Left hindlimb (tissue), 1 donor: Measurements from ENCODE around the gene NRDE2.
"Not testable (repeated sequence)": the region's sequence is repeated elsewhere in the genome, so short reads cannot be mapped to it uniquely, and the experiment has no call there.

Experiments
- DNase-seq: peaks from one replicate; pipeline ENCODE4 v3.0.0-alpha.2; 2018

Gene NRDE2

DNA sequence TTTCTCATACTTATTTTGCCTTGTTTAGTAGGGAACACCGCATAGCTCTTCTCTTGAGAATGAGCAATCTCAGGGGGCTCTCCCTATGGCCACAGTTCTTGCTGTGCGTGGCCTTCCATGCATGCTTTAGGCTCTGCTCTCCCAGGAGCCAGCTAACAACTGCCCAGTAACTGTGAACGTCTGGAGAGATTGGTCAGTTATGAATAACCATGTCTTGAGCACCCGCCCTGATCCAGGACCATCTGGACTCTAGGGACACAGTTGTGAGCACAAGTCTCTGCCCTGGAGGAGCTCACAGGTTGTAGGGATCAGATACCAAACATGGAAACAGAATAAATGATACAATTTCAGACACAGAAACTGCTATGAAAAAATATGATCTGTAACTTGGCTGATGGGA is 63.3 kb downstream of the NRDE2 start:
- no peak for DNase-seq

DNA sequence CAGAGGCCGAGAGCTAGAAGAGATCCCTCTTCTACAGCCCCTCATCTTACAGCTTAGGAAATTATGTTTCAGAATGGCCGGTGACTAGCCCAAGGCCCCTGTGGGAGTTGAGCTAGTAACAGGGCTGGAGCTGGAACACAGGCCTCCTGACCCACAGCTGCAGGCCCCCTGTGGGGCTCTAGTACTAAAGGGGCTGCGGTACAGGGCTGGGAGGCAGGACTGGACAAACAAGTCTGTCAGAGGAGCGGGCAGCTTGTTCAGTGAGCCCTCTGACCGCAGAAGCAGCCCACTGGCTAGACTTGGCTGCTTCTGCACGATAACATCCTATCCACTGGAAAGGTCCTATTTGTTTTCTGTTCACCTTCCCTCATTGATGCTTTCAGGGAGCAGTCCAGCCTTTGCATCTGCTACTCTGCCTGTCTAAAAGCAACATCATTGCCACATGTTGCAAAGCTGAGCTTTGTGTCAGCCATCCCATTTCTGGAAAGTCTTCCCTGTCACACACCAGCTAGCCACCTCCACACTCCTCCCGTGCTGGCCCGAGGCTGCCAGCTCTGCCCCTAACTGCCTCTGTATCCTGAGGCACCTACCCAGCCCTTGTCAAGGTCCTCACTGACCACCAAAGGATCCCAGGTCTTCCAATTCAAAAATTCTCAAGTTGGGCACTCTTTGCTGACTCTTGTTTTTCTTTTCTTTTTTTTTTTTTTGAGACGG is 65.1 kb downstream of the NRDE2 start:
- DNase-seq, result no peak

DNA sequence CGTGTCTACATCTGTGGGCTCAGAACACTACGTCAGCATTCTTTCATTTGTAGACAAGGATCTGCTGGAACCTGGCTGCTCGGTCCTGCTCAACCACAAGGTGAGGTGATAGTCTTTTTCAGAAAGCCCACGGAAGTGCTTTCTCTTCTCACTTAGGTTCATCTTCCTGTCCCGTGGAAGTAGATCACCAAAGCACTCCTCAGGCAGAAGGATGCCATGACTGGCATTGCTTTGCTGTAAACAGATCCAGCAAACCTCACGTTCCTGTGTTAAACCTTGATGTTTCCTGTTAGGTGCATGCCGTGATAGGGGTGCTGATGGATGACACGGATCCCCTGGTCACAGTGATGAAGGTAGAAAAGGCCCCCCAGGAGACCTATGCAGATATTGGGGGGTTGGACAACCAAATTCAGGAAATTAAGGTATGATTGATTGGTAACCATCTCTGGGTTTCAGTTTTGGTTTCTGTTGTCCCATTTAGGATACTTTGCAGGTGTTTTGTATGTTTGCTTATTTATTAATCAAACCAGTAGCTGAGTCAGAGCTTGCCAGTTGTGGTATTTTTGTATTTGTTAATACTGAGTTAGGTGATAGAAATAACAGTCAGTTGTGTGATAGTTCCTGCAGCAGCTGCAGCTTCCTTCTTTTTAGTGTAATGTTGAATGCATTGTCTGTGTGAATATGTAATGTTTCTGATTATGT is 67.8 kb downstream of the NRDE2 start:
- no peak for DNase-seq

DNA sequence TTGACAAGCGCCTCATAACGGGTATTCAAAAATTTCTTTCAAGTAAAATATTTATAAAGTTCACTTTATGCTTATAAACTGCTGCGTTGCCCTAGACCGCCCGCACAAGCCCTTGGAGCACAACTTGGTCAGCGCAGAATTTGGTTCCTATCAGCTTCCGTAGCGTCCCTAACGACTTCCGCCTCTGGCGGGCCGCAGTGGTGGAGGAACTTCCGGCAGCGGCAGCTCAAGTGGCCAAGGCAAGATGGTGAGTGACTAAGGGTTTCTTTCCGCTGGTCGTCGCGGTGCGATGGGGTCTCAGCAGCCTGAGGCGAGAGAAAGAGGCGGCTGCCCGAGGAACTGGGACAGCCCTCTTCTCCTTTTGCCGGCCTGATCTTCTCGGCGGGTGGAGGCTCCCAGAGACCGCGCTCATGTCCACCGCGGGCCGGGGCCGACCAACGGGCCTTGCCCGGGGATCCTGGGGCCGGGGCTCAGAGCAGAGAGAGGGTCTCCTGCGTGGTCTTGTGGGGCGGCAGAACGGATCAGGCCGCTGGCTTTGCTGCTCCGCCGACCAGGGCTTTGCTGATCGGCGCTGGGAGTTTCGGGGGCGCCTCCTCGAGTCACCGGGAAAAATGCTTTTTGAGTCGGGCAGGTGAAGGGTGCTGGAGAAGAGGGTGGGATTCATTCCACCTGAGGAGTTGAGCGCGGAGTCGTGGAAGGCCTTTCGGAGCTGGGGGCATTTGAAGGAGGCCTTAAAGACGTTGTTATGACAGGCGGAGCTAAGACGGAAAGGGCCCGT is 75.2 kb downstream of the NRDE2 start, which contains the start of gene PSMC1:
TSS of gene PSMC1 (plus strand) at position 200 of the 778 bp plus-strand sequence. CDS start at position 245, 45 bp downstream.
- DNase-seq, result peak; percentile 93

DNA sequence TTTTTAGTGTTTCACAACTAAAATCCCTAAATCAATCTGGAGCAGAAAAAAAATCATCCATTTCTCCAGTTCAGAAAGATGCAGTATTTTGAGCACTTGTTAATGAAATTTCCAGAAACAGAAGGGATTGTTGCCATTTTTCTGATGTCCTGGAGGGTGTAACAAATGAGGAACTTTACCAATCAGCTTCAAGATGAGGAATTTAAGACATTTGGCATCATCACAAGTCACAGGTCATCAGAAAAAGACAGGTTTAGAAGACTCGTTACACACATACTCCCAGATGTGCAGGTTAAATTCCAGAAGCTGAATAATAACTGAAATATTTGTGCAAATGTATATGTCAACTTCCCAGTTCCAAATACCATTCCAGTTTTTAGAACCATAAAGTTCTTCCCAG is 75.9 kb downstream of the NRDE2 start:
- DNase-seq, result no peak

DNA sequence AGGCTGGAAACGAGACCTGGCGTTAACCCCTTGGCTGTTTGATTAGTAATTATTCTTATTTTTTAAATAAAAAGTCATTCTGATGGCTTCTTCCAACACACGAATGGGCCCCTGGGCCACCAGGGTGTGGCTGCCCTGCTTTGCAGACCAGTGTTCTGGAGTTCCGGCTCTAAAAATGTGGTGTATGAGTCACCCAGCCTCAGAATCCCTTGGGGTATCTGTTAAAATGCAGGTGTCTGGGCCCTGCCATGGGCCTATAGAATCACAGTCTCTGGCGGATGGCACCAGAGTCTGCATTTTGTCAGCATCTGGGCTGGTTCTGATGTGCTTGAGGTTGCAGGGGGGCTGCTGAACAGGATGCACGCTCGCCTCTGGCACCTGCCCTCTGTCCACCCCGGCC is 77.9 kb downstream of the NRDE2 start:
- no peak for DNase-seq

DNA sequence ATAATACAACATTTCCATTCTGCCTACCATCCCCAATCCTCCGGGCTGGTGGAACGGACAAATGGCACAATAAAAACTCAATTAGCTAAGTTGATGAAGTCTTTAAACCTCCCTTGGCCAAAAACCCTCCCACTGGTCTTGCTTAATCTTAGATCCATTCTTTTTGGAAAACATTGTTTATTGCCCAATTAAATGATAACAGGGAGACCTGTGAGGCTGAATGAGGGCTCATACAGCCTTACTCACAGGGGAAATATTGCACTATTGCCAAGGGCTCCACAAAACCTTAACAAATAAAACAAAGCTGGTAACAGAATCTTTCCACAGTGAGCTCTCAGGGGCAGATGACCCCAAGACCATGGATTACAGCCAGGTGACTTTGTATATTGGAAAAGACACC is 83.1 kb downstream of the NRDE2 start:
- DNase-seq, result no peak

DNA sequence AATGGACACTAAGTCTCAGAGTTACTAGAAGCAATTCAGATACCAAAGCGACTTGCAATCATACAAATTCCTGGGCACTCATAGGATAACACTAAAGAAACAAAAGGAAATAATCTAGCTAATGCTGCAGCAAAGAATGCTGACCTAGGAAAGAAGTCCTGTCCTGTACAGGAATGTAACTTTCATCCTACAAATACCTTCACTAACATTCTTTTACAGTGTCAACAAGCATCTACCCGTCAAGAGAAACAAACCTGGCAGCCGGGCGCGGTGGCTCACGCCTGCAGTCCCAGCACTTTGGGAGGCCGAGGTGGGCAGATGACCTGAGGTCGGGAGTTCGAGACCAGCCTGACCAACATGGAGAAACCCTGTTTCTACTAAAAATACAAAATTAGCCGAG is 84.3 kb downstream of the NRDE2 start:
- not testable (repeated sequence) for DNase-seq

DNA sequence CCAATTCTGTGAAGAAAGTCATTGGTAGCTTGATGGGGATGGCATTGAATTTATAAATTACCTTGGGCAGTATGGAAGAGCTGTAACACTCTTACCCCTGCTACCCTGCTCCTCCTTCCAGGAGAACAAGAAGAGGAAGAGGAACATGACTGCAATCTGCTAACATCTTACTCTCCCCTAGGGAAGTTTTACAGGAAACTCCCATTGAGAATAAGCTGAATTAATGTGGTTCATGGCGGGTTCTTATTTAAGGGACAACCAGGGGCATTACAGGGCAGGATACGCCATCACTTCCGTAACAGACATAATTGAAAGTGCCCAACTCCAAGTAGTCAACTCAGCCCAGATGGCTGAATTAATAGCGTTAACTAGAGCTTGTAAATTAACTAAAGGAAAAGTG is 84.8 kb downstream of the NRDE2 start:
- no peak for DNase-seq

DNA sequence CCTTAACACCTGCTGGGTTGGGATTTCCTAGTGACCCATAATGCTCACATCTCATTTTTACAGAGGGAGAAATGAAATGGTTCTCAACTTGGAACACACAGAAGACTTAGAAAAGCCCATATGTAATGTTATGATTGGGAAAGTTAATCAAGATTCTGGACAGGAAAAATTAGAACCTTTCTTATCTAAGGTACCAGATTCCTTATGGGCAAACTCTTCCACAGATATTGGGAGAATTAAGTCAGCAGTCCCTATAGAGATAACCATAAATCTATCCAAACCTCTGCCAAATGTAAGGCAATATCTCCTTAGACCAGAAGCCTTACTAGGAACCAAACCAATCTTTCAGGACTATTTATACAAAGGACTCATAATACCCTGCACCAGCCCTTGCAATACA is 89.3 kb downstream of the NRDE2 start:
- no peak for DNase-seq

DNA sequence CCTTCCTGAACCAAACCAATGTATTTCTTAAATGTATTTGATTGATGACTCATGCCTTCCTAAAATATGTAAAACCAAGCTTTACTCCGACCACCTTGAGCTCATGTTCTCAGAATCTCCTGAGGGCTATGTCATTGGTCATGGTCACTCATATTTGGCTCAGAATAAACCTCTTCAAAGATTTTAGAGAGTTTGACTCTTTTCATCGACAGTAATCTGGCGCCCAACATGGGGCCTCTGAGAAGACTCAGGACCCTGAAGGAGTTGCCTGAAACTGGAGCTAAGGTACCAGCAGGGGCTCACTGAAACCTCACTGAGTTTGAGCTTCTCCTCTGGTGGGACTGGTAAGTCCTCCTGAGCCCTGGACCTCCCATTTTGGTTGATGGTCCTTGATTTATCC is 92.6 kb downstream of the NRDE2 start:
- no peak for DNase-seq

DNA sequence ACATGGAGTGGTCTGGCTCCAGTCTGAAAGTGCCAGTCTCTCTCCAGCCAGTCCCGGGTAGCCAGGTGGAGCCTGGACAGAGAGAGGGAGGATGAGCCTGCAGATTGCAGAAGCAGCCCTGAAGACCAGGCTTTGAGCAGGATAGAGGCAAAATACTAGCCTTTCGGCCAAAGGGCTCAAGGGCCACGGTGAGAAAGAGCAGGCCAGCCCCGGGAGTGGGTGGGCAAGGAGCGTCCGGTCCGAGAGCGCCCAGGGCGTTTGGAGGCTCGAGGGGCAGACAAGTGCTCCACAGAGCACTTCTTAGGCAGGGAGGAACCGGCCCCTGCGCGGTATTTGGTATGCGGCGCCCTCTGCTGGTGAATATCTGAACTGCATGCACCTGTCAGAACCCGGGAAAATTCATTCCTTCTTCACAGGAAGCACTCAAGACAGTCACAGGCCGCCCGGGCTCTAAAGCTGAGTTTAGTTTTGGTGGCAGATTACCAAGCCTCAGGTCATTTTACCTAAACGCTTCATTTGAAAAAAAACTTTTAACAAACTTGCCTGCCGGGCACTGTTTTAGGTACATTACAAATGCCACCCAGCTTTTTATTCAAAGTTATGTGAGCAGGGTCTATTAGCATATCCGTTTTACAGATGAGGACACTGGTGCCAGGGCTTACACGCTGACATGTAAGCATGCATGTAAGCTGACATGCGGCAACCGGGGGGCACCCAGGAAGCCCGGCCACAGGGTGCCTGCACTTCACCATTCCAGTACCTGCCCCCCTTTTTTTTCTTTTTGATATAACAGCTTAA is 96.4 kb downstream of the NRDE2 start:
- peak; percentile 55 for DNase-seq

DNA sequence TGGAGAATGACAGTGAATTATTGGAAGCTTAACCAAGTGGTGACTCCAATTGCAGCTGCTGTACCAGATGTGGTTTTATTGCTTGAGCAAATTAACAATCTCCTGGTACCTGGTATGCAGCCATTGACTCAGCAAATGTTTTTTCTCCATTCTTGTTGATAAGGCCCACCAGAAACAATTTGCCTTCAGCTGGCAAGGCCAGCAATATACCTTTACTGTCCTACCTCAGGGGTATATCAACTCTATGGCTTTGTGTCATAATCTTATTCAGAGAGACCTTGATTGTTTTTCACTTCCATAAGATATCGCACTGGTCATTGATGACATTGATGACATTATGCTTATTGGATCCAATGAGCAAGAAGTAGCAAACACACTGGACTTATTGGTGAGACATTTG is 101.8 kb downstream of the NRDE2 start:
- not testable (repeated sequence) for DNase-seq

DNA sequence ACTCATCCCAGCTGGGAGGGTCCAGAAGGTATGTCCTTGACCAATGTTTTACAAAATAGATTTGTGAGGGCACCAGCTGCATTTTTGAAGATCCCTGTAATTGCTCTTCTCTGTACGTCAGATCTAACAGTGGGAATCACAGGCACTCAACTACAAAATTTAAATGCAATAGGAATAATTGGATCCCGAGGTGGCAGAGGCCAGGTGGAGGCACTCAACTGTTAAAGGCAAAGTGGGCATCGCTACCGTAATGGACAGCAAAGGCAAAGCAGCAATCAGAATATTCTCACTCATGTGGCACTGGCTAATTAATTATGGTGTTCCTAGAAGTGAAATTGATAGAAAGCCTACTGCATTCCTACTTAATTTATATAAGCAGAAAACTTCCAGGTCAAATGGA is 103.3 kb downstream of the NRDE2 start:
- no peak for DNase-seq
